Neutrophil (primary cell): ENCODE results near the gene LY6G6C.

ENCODE experiments used
- H3K27ac ChIP-seq: fragments of 200-600 bp; sonication (generic); 2 replicates; pipeline ENCODE4 v1.5.1; 2016; ENCODE audit warnings: mild to moderate bottlenecking, moderate library complexity
- H3K27me3 ChIP-seq: fragments of 200-600 bp; sonication (generic); 2 replicates; pipeline ENCODE4 v1.6.0; 2016; ENCODE audit warnings: mild to moderate bottlenecking
- H3K36me3 ChIP-seq: fragments of 200-600 bp; sonication (generic); 2 replicates; pipeline ENCODE4 v1.5.1; 2017
- H3K4me1 ChIP-seq, 2 experiments: fragments of 200-600 bp in 1 of 2; sonication (generic) in 1 of 2; 1 replicate in 1 of 2; 2 replicates in 1 of 2; pipeline versions ENCODE4 v1.5.1 to v1.6.1; 2013 to 2016; ENCODE audit warnings: low read depth in 1 of 2, low read length in 1 of 2, mild to moderate bottlenecking in 1 of 2, moderate library complexity in 1 of 2; ENCODE audit not compliant: control insufficient read depth in 1 of 2, insufficient read depth in 1 of 2
- H3K4me3 ChIP-seq, 2 experiments: fragments of 200-600 bp in 1 of 2; sonication (generic) in 1 of 2; 1 replicate in 1 of 2; 2 replicates in 1 of 2; pipeline ENCODE4 v1.5.1; 2013 to 2016; ENCODE audit warnings: low read depth in 1 of 2, low read length in 1 of 2, mild to moderate bottlenecking in 1 of 2, moderate library complexity in 1 of 2
- H3K9me3 ChIP-seq: fragments of 200-600 bp; sonication (generic); 2 replicates; pipeline ENCODE4 v1.5.1; 2016
- TF ChIP-seq, protein P1 (sequence below): fragments of 200-600 bp; sonication (generic); IDR thresholded peaks from 2 replicates; pipeline ENCODE4 v1.5.1; 2016; ENCODE audit warnings: antibody characterized with exemption

LY6G6C gene

DNA sequence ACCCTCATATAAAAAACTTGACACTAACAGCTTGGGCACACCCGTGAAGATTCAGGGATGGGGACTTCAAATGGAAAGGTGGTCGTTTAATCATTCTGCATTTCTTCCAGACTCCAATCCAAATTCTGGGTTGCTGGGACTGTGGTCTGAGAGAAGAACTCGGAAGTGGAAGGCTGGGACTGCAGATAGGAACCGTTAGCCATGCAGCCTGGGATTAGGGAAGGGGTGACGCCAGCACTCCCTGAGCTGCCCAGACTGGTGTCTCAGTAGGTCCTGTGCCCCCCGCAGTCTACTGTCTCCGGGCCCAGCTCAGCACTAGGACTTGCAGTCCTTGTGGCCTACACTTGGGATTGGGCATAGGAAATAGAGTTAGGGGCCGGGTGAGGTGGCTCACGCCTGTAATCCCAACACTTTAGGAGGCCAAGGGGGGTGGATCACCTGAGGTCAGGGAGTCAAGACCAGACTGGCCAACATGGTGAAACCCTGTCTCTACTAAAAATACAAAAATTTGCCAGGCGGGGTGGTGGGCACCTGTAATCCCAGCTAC is 15.3 kb upstream of the LY6G6C start:
- Histone ChIP-seq H3K36me3 (peaks cover 25% of the 10 kb centered on the region), H3K27me3 (no peaks in the 10 kb centered on the region), H3K27ac (peak overlapping the region; percentile 96), H3K9me3 (no peaks in the 10 kb centered on the region), H3K4me3 (peak overlapping the region; percentile 88 to 98), H3K4me1 (peaks cover 71 to 77% of the 10 kb centered on the region in 2 experiments)
- TF ChIP-seq, protein P1, sequence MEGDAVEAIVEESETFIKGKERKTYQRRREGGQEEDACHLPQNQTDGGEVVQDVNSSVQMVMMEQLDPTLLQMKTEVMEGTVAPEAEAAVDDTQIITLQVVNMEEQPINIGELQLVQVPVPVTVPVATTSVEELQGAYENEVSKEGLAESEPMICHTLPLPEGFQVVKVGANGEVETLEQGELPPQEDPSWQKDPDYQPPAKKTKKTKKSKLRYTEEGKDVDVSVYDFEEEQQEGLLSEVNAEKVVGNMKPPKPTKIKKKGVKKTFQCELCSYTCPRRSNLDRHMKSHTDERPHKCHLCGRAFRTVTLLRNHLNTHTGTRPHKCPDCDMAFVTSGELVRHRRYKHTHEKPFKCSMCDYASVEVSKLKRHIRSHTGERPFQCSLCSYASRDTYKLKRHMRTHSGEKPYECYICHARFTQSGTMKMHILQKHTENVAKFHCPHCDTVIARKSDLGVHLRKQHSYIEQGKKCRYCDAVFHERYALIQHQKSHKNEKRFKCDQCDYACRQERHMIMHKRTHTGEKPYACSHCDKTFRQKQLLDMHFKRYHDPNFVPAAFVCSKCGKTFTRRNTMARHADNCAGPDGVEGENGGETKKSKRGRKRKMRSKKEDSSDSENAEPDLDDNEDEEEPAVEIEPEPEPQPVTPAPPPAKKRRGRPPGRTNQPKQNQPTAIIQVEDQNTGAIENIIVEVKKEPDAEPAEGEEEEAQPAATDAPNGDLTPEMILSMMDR: no peak

DNA sequence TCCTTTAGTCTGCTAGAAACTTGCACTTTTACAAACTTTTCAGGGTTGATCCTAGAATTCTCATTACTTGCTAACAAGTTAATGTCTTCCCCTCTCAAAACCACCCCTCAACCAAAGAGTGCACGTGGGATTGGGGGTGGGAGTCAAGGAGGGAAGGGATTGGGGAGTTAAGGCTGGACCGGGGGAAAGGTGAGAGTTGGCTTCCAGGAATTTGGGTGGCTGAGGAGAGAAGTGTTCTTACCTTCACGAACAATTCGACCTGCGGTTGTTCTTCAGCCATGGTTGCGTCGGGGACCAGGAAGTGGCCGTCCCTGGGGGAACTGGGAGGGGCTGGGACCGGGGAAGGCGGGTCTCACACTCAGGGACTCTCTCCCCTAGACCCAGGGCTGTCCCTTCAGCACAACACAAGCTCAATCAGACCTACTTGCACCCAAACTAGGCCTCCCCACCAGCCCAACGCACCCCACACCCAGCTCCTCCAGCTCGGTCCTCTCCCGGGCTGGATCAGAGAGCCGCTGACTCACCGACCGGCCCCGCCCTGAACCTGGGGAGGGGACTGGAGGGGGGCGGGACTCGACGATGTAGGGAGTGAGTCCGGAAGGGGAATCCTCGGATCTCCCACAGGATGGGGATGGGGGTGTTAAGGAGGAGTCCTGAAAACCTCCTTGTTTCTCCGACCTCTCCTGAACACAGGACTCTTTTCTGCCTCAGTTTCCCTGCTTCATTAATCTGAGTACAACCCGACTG is 14.6 kb upstream of the LY6G6C start, which contains the start of gene CLIC1:
TSS of gene CLIC1 (minus strand) at position 510 of the 747 bp plus-strand sequence. CDS start at position 280, 230 bp downstream.
- peak within 1 kb of the TSS; percentile 96 for H3K27ac ChIP-seq
- no peaks in the 10 kb centered on the region for H3K9me3 ChIP-seq
- H3K4me1 ChIP-seq: peaks cover 75 to 76% of the 10 kb centered on the region in 2 experiments
- TF ChIP-seq, protein P1: peak; percentile 15
- H3K36me3 ChIP-seq: peaks cover 32% of the 10 kb centered on the region
- H3K4me3 ChIP-seq: peak within 1 kb of the TSS; percentile 88 to 98
- no peaks in the 10 kb centered on the region for H3K27me3 ChIP-seq

DNA sequence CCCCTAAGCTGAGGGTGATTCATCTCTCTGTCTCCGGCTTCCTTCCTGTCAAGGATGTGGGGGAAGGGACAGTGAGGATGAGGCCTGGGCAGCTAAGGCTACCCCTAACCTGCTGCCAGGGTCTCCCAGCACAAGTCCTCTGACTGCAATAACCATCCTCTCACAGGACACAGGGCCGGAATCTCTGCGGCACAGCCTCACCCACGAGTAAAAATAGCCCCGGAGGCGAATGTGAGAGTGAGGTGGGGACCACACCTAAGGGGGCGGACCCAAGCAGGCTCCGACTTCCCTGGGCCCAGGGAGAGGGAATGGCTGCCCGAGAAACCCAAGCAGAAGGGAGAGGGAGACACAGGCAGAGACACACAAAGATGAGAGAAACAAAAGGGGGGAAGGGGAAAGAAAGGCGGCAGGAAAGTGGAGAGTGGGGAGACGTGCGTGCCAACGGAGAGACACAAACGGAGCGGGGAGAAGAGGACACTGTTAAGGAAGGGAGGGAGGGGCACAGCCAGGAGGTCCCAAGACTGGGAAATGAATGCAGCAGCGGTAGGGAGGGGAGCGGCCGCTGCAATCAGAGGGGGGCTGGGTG is 13.4 kb upstream of the LY6G6C start:
- H3K9me3 ChIP-seq: no peaks in the 10 kb centered on the region
- H3K4me3 ChIP-seq: peak overlapping the region; percentile 88 to 98
- H3K4me1 ChIP-seq: peaks cover 74 to 76% of the 10 kb centered on the region in 2 experiments
- no peaks in the 10 kb centered on the region for H3K27me3 ChIP-seq
- TF ChIP-seq, protein P1: peak; percentile 9
- peaks cover 44% of the 10 kb centered on the region for H3K36me3 ChIP-seq
- H3K27ac ChIP-seq: peak overlapping the region; percentile 96

DNA sequence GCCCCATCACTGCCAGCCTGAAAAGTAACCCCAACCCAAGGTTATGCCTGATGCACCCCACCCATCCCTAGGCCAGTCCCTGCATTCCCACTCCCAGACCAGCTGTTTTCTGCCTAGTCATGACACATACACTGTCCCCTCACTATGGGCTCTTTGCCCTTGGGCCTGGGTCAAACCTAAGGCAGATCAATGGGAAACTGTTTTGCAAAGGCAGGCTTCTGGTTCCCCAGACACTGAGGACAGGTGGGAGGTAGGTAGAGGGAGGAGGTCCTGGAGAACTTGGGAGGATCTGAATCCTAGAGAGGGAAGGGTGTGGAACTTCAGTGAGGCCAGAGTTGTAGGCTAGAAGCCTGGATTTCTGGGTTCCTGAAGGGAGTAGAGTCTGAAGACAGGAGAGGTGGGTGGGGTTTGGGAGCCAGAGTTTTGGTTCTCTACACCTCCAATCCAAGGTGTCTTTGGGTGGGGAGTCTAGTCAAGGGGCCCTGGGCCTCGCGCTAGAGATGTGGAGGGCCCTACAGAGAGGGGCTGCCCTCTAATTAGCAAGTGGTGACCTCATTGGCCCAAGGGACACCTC is 12.8 kb upstream of the LY6G6C start:
- H3K9me3 ChIP-seq: no peaks in the 10 kb centered on the region
- peaks cover 76 to 78% of the 10 kb centered on the region in 2 experiments for H3K4me1 ChIP-seq
- H3K27me3 ChIP-seq: no peaks in the 10 kb centered on the region
- peak overlapping the region; percentile 96 for H3K27ac ChIP-seq
- peak overlapping the region; percentile 88 to 98 for H3K4me3 ChIP-seq
- TF ChIP-seq, protein P1: no peak
- H3K36me3 ChIP-seq: peaks cover 45% of the 10 kb centered on the region

DNA sequence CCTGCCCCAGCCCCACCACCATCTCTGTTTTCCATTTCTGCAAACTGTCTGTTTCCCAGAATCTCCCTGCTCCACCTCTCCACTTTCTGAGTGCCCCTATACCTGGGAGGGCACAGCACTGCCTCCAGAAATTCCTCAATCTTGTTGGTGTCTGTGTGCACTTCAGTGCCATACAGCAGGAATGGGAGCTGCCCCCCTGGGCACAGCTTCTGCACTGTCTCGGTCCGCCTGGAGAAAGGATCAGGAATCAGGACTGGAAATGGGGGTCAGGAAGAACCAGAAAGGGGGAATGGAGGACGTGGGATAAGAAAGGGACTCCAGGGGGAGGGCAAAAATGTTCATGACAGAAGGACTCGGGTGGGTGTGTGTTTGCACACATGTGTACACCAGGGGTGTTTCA is 12.2 kb upstream of the LY6G6C start:
- TF ChIP-seq, protein P1: no peak
- Histone ChIP-seq H3K9me3 (no peaks in the 10 kb centered on the region), H3K27ac (peak overlapping the region; percentile 96), H3K4me1 (peaks cover 75 to 78% of the 10 kb centered on the region in 2 experiments), H3K4me3 (peak overlapping the region; percentile 88 to 98), H3K27me3 (no peaks in the 10 kb centered on the region), H3K36me3 (peaks cover 45% of the 10 kb centered on the region)
